Measurements from ENCODE around the gene INTS14.

INTS14 gene

GRCh38 chr15:65610871-65611718 lies at the start of gene INTS14:
TSS of gene INTS14 (minus strand) at chr15:65611131. CDS start at chr15:65607380, 3,751 bp downstream.
- peak; percentile 98 for DNase-seq (ENCODE audit: low spot score)

- DNase-seq (ENCODE audit: low spot score) = no peak
Measured at GRCh38 chr15:65659502-65660052, 48.6 kb upstream of the INTS14 start.

GRCh38 chr15:65655457-65655856 lies 44.5 kb upstream of the INTS14 start:
- DNase-seq (ENCODE audit: low spot score) = no peak

- DNase-seq (ENCODE audit: low spot score) = no peak
Measured at GRCh38 chr15:65655026-65655425, 44.1 kb upstream of the INTS14 start.

- DNase-seq (ENCODE audit: low spot score) = no peak
Measured at GRCh38 chr15:65653801-65654521, 43.0 kb upstream of the INTS14 start.

GRCh38 chr15:65653341-65653740 lies 42.4 kb upstream of the INTS14 start:
- DNase-seq (ENCODE audit: low spot score) = no peak

- no peak for DNase-seq (ENCODE audit: low spot score)
Measured at GRCh38 chr15:65651831-65652749, 41.2 kb upstream of the INTS14 start.

GRCh38 chr15:65651042-65651322 lies 40.1 kb upstream of the INTS14 start:
- no peak for DNase-seq (ENCODE audit: low spot score)

GRCh38 chr15:65650312-65651041 lies 39.5 kb upstream of the INTS14 start:
- no peak for DNase-seq (ENCODE audit: low spot score)

GRCh38 chr15:65646486-65646885 lies 35.6 kb upstream of the INTS14 start:
- no peak for DNase-seq (ENCODE audit: low spot score)

- DNase-seq (ENCODE audit: low spot score) = no peak
Measured at GRCh38 chr15:65645392-65645791, 34.5 kb upstream of the INTS14 start.

GRCh38 chr15:65644282-65644681 lies 33.4 kb upstream of the INTS14 start:
- DNase-seq (ENCODE audit: low spot score) = no peak

- no peak for DNase-seq (ENCODE audit: low spot score)
Measured at GRCh38 chr15:65642594-65642993, 31.7 kb upstream of the INTS14 start.

- no peak for DNase-seq (ENCODE audit: low spot score)
Measured at GRCh38 chr15:65641768-65642475, 31.0 kb upstream of the INTS14 start.

- DNase-seq (ENCODE audit: low spot score) = no peak
Measured at GRCh38 chr15:65639509-65639908, 28.6 kb upstream of the INTS14 start.

GRCh38 chr15:65638681-65639089 lies 27.8 kb upstream of the INTS14 start:
- DNase-seq (ENCODE audit: low spot score) = peak; percentile 86

GRCh38 chr15:65638109-65638508 lies 27.2 kb upstream of the INTS14 start:
- DNase-seq (ENCODE audit: low spot score) = no peak

GRCh38 chr15:65634356-65634755 lies 23.4 kb upstream of the INTS14 start:
- no peak for DNase-seq (ENCODE audit: low spot score)

GRCh38 chr15:65633752-65634151 lies 22.8 kb upstream of the INTS14 start:
- DNase-seq (ENCODE audit: low spot score) = no peak

GRCh38 chr15:65632780-65633375 lies 21.9 kb upstream of the INTS14 start:
- no peak for DNase-seq (ENCODE audit: low spot score)
